ENCODE data around the gene IDUA. TPM values are rescaled to one million over a fixed set of nuclear protein-coding genes. Genes with fewer than 3 reads are reported as not detected.

Gene IDUA
- total RNA-seq, 4 donors from 2014 or later, result 9.7 to 32.3 (median 25.0) TPM

GRCh38 chr4:1042352-1043055, 55.7 kb downstream of the IDUA start:
- peak overlapping the region; percentile 80 to 99 (median 86) for H3K27ac ChIP-seq
- peak; percentile 1 to 8 for DNase-seq
- H3K4me3 ChIP-seq (replicated peaks in 1 of 3), result no peak overlapping the region
- intact Hi-C loops (cut with DNase I), result no loop called here
- no peaks in the 10 kb centered on the region for H3K9me3 ChIP-seq
- no peaks in the 10 kb centered on the region for H3K36me3 ChIP-seq
- TF ChIP-seq, protein P1, sequence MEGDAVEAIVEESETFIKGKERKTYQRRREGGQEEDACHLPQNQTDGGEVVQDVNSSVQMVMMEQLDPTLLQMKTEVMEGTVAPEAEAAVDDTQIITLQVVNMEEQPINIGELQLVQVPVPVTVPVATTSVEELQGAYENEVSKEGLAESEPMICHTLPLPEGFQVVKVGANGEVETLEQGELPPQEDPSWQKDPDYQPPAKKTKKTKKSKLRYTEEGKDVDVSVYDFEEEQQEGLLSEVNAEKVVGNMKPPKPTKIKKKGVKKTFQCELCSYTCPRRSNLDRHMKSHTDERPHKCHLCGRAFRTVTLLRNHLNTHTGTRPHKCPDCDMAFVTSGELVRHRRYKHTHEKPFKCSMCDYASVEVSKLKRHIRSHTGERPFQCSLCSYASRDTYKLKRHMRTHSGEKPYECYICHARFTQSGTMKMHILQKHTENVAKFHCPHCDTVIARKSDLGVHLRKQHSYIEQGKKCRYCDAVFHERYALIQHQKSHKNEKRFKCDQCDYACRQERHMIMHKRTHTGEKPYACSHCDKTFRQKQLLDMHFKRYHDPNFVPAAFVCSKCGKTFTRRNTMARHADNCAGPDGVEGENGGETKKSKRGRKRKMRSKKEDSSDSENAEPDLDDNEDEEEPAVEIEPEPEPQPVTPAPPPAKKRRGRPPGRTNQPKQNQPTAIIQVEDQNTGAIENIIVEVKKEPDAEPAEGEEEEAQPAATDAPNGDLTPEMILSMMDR (IDR thresholded peaks at IDR 0.05), result no peak
- TF ChIP-seq POLR2A (IDR thresholded peaks at IDR 0.05), result no peak
- H3K27me3 ChIP-seq, result no peaks in the 10 kb centered on the region
- H3K4me1 ChIP-seq, result peaks cover 69 to 84% of the 10 kb centered on the region in 2 donors
- WGBS, 2 donors, result 89 to 91% methylated on average over 13 to 17 of the region's 17 CpGs

DNA sequence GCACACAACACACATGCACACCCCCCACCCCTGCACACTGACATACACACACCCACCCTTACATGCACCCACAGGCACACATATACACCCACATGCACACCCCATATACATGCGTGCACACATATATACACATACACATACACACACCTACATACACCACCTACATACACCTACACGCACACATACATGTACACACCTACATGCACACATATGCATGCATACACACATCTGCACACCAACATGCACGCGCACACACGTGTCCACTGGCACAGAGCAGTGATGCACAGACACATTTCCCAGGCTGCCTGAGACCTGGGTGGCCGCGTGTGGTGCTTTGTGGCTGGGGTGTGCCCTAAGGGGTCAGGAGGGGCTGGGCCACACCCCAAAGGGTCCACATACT, 56.3 kb downstream of the IDUA start:
- intact Hi-C loops (cut with DNase I), result no loop called here
- peak overlapping the region in 2 of 3 donors; percentile 79 to 84 for H3K27ac ChIP-seq

DNA sequence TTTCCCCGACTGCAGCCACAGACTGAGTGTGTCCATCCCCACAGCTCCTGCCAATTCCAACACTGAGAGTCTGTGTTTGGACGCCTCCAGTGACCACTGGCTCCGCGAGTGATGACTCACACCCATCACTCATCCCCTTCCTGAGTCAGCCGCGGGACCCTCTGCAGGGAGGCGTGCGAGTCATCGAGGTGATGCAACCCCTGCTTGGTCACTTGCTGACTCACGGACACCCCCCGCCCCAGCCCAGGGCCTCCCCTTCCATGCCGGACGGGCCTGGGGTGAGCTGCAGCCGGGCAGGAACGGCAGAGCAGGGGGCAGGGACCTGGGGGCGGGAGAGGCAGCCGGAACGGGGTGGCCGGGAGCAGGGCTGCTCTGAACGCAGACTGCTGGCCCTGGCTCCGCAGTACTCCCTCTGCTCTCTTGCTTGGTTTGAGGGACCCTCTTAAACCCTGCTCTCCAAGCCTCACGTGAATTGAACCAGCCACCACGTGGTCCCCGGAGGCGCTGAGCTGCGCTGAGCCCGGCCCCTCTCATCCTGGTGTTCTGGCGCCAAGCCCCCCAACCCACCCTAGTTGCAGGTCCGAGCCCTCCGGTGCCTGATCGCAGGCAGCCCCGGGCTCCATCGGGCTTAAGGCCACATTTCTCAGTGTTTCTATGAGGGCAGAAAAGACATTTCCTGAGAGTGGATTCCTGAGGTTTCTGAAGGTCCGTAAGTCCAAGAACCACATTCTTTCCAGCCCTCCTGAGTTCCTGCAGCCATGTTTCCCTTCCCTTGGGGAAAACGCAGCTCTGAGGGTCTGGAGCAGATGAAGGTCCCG, 57.0 kb downstream of the IDUA start:
- peaks cover 69 to 82% of the 10 kb centered on the region in 2 donors for H3K4me1 ChIP-seq
- no peak overlapping the region for H3K4me3 ChIP-seq (replicated peaks in 1 of 3)
- H3K27ac ChIP-seq, result peak overlapping the region; percentile 79 to 84 (median 79)
- 22 to 26% methylated on average over 28 to 33 of the region's 36 CpGs for WGBS, 2 donors
- TF ChIP-seq, protein P1 (IDR thresholded peaks at IDR 0.05), result no peak
- no peak for TF ChIP-seq POLR2A (IDR thresholded peaks at IDR 0.05)
- DNase-seq, result peak; percentile 93 to 95
- intact Hi-C loops (cut with DNase I), result no loop called here
- no peaks in the 10 kb centered on the region for H3K27me3 ChIP-seq
- H3K9me3 ChIP-seq, result no peaks in the 10 kb centered on the region
- H3K36me3 ChIP-seq, result no peaks in the 10 kb centered on the region

More for the DNA sequence above, 56.3 kb downstream of the IDUA start:
- no peaks in the 10 kb centered on the region for H3K27me3 ChIP-seq
- 68 to 89% methylated on average over 5 to 7 of the region's 7 CpGs for WGBS, 2 donors
- H3K36me3 ChIP-seq, result no peaks in the 10 kb centered on the region
- peaks cover 73 to 84% of the 10 kb centered on the region in 2 donors for H3K4me1 ChIP-seq
- TF ChIP-seq POLR2A (IDR thresholded peaks at IDR 0.05), result no peak
- TF ChIP-seq, protein P1 (IDR thresholded peaks at IDR 0.05), result no peak
- peak in 1 of 2 donors; percentile 1 for DNase-seq
- no peaks in the 10 kb centered on the region for H3K9me3 ChIP-seq
- H3K4me3 ChIP-seq (replicated peaks in 1 of 3), result no peak overlapping the region

- 92 to 95% methylated on average over 6 to 12 of the region's 12 CpGs for WGBS, 2 donors
- Histone ChIP-seq H3K4me3 (replicated peaks in 1 of 3) (no peak overlapping the region), H3K9me3 (no peaks in the 10 kb centered on the region), H3K27me3 (no peaks in the 10 kb centered on the region), H3K27ac (peak overlapping the region; percentile 79 to 84 (median 79)), H3K4me1 (peaks cover 65 to 82% of the 10 kb centered on the region in 2 donors), H3K36me3 (no peaks in the 10 kb centered on the region)
- peak in 1 of 2 donors; percentile 8 for DNase-seq
- intact Hi-C loops (cut with DNase I), result no loop called here
- TF ChIP-seq, protein P1 (IDR thresholded peaks at IDR 0.05), result no peak
- TF ChIP-seq POLR2A (IDR thresholded peaks at IDR 0.05), result no peak
Measured at GRCh38 chr4:1044469-1045192, 57.8 kb downstream of the IDUA start.
